NB4 (cell line): ENCODE results near the gene ZNF41.

Source experiments
- CTCF ChIP-seq: IDR thresholded peaks from one replicate; pipeline ENCODE4 v1.5.1; 2012; ENCODE audit warnings: low read depth, low read length
- POLR2A ChIP-seq: IDR thresholded peaks from 2 replicates; pipeline ENCODE4 v1.6.1; 2011; ENCODE audit warnings: mild to moderate bottlenecking; ENCODE audit not compliant: insufficient read length; ENCODE audit errors: extremely low read depth

GRCh38 chrX:47420962-47421361 is 62.1 kb downstream of the ZNF41 start:
- TF ChIP-seq CTCF (no peak), POLR2A (no peak)
